Measurements from ENCODE around the gene CLEC16A. TPM values are rescaled to one million over a fixed set of nuclear protein-coding genes. Genes with fewer than 3 reads are reported as not detected.

The CLEC16A gene
- total RNA-seq, 4 donors from 2014 or later, result 20.2 to 28.8 (median 22.8) TPM

- TF ChIP-seq CTCF (IDR thresholded peaks at IDR 0.05; ENCODE audit: low read depth), result no peak
Observed at GRCh38 chr16:11084876-11085485, 140.6 kb downstream of the CLEC16A start.

GRCh38 chr16:11085916-11086315 lies 141.6 kb downstream of the CLEC16A start:
- no peak for TF ChIP-seq CTCF (IDR thresholded peaks at IDR 0.05; ENCODE audit: low read depth)

GRCh38 chr16:11087691-11088073 lies 143.3 kb downstream of the CLEC16A start:
- TF ChIP-seq CTCF (IDR thresholded peaks at IDR 0.05; ENCODE audit: low read depth), result no peak

- TF ChIP-seq CTCF (IDR thresholded peaks at IDR 0.05; ENCODE audit: low read depth), result no peak
Observed at GRCh38 chr16:11088074-11088730, 143.8 kb downstream of the CLEC16A start.

GRCh38 chr16:11088831-11089230 lies 144.5 kb downstream of the CLEC16A start:
- no peak for TF ChIP-seq CTCF (IDR thresholded peaks at IDR 0.05; ENCODE audit: low read depth)

- TF ChIP-seq CTCF (IDR thresholded peaks at IDR 0.05; ENCODE audit: low read depth), result no peak
Observed at GRCh38 chr16:11089504-11090124, 145.2 kb downstream of the CLEC16A start.

- no peak for TF ChIP-seq CTCF (IDR thresholded peaks at IDR 0.05; ENCODE audit: low read depth)
Observed at GRCh38 chr16:11090232-11090631, 145.9 kb downstream of the CLEC16A start.
